Colonic mucosa (tissue), 4 donors: ENCODE results near the gene DAB2IP. TPM values are rescaled to one million over a fixed set of nuclear protein-coding genes. Genes with fewer than 3 reads are reported as not detected.

ENCODE experiments used
- DNase-seq: peaks from one replicate; pipeline ENCODE4 v3.0.0-alpha.2; 2020
- H3K27ac ChIP-seq: fragments of 200-600 bp; one replicate; pipeline ENCODE4 v1.8.0; 2021
- H3K27me3 ChIP-seq: fragments of 200-600 bp; one replicate; pipeline ENCODE4 v1.8.0; 2021
- H3K36me3 ChIP-seq: fragments of 200-600 bp; one replicate; pipeline ENCODE4 v1.8.0; 2021
- H3K4me1 ChIP-seq: fragments of 200-600 bp; one replicate; pipeline ENCODE4 v1.8.0; 2021; ENCODE audit warnings: mild to moderate bottlenecking
- H3K4me3 ChIP-seq: fragments of 200-600 bp; one replicate; pipeline ENCODE4 v1.8.0; 2021
- H3K9ac ChIP-seq, 2 donors: one replicate each; pipeline ENCODE4 v1.7.0; 2013; ENCODE audit warnings: control low read depth in 2 of 2, low read depth in 2 of 2, low read length in 2 of 2
- H3K9me3 ChIP-seq: fragments of 200-600 bp; one replicate; pipeline ENCODE4 v1.8.0; 2021
- intact Hi-C: fragments of 100-400 bp; cut with DNase I; formaldehyde crosslinking; loops from one replicate; pipeline ENCODE4 v1.14.1; 2022
- total RNA-seq, 2 donors: library from RNA; stranded (reverse); fragmentation: NEBNext Ultra II Directional in 1 of 2; extraction: Animal tissue kit (Norgen Biotek cat#: 25700) in 1 of 2; gene quantifications; one replicate each; pipeline ENCODE4 v1.2.1, GENCODE V29; 2021
- TF ChIP-seq, protein P1 (sequence below): fragments of 200-600 bp; IDR thresholded peaks from one replicate; pipeline ENCODE4 v1.8.0; 2022; ENCODE audit warnings: antibody characterized with exemption, mild to moderate bottlenecking
- donor health status: healthy.
- donor health status: DM: no; HTN: no; CAD: no.
- donor health status: DM: no; HTN: no; CAD: no.

The DAB2IP gene
- total RNA-seq, 2 donors from 2014 or later, result 126 to 130 TPM

DNA sequence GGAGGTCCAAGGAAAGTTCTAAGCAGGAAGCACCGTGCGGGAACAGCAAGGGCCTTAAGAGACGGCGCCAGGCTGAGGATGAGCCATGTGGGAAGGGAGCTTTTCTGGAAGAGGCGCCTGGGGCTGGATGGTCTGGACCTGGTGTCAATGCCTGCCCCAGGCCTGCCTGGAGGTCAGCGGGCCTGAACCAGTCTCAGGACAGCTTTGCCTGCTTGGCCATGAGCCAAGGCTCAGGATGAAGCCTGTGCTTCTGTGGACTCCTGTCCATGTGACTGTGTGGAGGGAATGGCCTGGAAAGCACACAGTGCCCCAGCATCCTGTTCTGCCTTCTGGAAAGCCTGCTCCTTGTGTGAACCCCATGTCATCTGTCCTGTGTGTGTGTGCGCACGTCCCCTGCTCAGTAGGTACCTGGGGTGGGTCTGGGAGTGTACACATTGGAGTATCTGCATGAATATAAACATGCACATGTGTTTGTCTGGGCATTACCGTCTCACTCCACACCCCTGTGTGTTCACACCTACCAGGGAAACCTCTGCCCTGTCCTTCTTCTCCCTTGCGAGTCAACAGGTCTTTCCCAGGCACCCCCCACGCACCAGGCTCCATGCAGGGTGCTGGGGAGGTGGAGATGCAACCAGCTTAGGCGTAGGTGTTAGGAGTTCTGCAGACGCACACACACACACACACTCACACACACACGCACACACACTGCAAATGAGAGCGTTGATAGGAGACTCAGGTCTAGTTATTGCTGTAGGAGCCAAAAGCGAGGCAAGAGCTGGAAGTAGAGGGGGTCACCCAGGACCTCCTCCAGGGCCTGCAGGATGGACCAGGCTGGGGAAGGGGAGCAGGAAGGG is 24.8 kb downstream of the DAB2IP start:
- intact Hi-C loops, result no loop called here
- Histone ChIP-seq H3K27ac (no peak overlapping the region), H3K9ac (no peak overlapping the region), H3K4me3 (no peak overlapping the region), H3K36me3 (no peaks in the 10 kb centered on the region), H3K4me1 (no peaks in the 10 kb centered on the region), H3K9me3 (no peaks in the 10 kb centered on the region), H3K27me3 (no peaks in the 10 kb centered on the region)
- TF ChIP-seq, protein P1, sequence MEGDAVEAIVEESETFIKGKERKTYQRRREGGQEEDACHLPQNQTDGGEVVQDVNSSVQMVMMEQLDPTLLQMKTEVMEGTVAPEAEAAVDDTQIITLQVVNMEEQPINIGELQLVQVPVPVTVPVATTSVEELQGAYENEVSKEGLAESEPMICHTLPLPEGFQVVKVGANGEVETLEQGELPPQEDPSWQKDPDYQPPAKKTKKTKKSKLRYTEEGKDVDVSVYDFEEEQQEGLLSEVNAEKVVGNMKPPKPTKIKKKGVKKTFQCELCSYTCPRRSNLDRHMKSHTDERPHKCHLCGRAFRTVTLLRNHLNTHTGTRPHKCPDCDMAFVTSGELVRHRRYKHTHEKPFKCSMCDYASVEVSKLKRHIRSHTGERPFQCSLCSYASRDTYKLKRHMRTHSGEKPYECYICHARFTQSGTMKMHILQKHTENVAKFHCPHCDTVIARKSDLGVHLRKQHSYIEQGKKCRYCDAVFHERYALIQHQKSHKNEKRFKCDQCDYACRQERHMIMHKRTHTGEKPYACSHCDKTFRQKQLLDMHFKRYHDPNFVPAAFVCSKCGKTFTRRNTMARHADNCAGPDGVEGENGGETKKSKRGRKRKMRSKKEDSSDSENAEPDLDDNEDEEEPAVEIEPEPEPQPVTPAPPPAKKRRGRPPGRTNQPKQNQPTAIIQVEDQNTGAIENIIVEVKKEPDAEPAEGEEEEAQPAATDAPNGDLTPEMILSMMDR, result no peak
- DNase-seq, result no peak

DNA sequence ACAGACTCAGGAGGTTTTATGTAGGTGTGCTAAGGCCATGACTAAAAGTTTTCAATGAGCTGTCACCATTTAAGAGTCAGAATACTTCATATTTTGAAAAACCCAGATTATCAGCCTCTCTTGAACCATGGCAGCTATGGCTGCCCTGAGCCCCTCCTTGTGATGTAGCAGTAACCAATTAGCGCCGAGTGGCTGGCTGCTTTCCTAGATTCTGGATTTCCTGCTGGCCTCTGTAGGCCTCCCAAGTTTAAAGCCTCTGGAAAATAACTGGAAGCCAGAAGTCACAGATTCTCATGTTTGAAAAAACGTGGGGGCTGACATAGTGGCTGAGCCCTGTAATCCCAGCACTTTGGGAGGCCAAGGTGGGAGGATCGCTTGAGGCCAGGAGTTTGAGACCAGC is 25.5 kb downstream of the DAB2IP start:
- no peak overlapping the region for H3K4me3 ChIP-seq
- DNase-seq, result no peak
- H3K4me1 ChIP-seq, result no peaks in the 10 kb centered on the region
- no peak overlapping the region for H3K27ac ChIP-seq
- no peaks in the 10 kb centered on the region for H3K9me3 ChIP-seq
- no peaks in the 10 kb centered on the region for H3K36me3 ChIP-seq
- intact Hi-C loops, result no loop called here
- H3K27me3 ChIP-seq, result no peaks in the 10 kb centered on the region
- TF ChIP-seq, protein P1, result no peak
- no peak overlapping the region for H3K9ac ChIP-seq

DNA sequence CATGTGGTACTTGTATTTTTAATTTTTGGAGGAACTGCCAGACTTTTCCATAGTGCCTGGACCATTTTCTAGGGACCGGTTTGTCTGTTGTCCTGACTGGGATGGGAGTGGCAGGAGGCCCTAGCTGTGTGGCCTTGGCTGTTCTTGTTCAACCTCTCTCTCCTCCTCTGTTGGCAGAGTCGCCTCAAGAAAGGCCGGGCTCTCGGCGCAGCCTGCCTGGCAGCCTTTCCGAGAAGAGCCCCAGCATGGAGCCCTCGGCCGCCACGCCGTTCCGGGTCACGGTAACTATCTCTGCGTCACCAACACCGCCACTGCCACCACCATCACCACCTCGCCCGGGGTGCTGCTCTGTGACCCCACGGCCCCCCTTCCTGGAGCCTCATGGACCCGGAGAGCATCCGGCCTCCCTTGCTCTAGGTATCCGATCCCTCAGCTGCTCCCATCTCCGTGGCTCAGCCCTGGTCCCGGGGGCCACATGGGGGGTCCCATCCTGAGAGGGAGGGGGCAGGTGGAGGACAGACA is 27.1 kb downstream of the DAB2IP start:
- no peak overlapping the region for H3K4me3 ChIP-seq
- H3K4me1 ChIP-seq, result no peaks in the 10 kb centered on the region
- no peaks in the 10 kb centered on the region for H3K27me3 ChIP-seq
- no peaks in the 10 kb centered on the region for H3K36me3 ChIP-seq
- intact Hi-C loops, result no loop called here
- TF ChIP-seq, protein P1, result no peak
- H3K27ac ChIP-seq, result no peak overlapping the region
- no peaks in the 10 kb centered on the region for H3K9me3 ChIP-seq
- no peak for DNase-seq
- no peak overlapping the region for H3K9ac ChIP-seq

DNA sequence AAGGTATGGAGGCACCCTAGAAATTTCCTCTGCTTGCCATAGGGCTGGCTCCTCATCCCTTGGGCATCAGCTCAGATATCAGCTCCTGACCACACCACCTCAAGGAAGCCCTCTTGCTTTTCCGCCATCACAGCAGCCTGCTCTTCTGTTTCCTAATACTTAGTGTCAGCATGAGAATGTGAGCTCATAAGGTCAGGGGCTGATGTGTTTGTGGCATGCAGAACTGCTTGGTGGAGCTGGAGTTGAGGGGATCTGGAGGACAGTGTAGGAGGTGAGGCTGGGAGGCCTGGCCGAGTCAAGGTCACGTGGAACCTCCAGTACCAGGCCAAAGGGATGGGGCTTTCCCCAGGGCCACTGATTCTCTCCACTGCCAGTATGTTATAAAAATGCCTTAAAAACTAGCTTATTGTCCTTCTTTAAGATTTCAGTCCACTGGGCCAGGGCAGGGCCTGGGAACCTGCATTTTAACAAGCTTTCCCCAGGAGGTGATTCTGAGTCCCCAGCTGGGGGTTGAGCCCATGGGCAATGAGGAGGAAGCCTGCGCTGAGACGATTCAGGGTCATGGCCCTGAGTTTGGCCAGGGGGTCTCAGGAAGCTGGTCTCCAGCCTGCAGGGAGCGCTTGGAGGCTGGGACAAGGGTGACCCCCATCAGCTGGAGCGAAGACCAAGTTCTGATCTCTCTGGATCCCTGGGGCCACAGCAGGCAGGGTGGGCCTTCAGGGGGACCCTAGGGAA is 28.6 kb downstream of the DAB2IP start:
- no peak overlapping the region for H3K4me3 ChIP-seq
- no peak for DNase-seq
- TF ChIP-seq, protein P1, result no peak
- no peak overlapping the region for H3K9ac ChIP-seq
- no peaks in the 10 kb centered on the region for H3K27me3 ChIP-seq
- no peak overlapping the region for H3K27ac ChIP-seq
- H3K9me3 ChIP-seq, result no peaks in the 10 kb centered on the region
- no peaks in the 10 kb centered on the region for H3K4me1 ChIP-seq
- intact Hi-C loops, result loop anchor here (5.0 kb wide), 1 partner anchor 43 kb away; no protein-coding TSS in a partner anchor
- H3K36me3 ChIP-seq, result no peaks in the 10 kb centered on the region

DNA sequence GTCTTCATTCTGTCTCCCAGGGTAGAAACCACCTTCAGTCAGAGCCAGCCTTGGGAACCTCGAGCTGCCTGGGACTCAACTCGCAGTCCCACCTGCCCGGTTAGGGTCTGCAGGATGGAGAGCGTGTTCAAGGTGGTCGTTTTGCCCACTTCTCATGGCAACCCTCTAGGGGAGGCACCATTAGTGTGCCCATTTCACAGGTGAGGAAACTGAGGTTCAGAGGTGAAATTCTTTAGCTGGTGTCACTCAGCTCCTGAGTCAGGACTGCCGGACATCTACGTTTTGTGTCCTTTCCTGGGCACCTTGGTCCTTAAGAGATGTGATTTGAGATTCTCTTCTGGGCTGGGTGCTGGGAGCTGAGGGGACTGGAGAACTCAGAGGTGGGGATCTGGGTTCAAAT is 30.0 kb downstream of the DAB2IP start:
- DNase-seq, result no peak
- Histone ChIP-seq H3K36me3 (no peaks in the 10 kb centered on the region), H3K27ac (no peak overlapping the region), H3K9me3 (no peaks in the 10 kb centered on the region), H3K9ac (no peak overlapping the region), H3K27me3 (no peaks in the 10 kb centered on the region), H3K4me1 (no peaks in the 10 kb centered on the region), H3K4me3 (no peak overlapping the region)
- TF ChIP-seq, protein P1, result no peak
- intact Hi-C loops, result loop anchor here (5.0 kb wide), 1 partner anchor 44 kb away; no protein-coding TSS in a partner anchor
